BE2C (cell line): ENCODE results near the gene CCDC175.

Experiments used
- DNase-seq: peaks from one replicate; pipeline ENCODE4 v3.0.0-alpha.2; 2020
- H3K27me3 ChIP-seq: fragments of 250-450 bp; sonication (Bioruptor Pico); 2 replicates; pipeline ENCODE4 v1.5.1; 2020; ENCODE audit warnings: mild to moderate bottlenecking
- H3K36me3 ChIP-seq: fragments of 250-450 bp; sonication (Bioruptor Pico); 2 replicates; pipeline ENCODE4 v1.5.1; 2020; ENCODE audit warnings: mild to moderate bottlenecking
- H3K4me1 ChIP-seq: fragments of 250-450 bp; sonication (Bioruptor Pico); 2 replicates; pipeline ENCODE4 v1.5.1; 2020
- H3K4me3 ChIP-seq: 2 replicates; pipeline ENCODE4 v1.5.1; 2011; ENCODE audit warnings: low read depth, low read length
- H3K9me3 ChIP-seq: fragments of 250-450 bp; sonication (Bioruptor Pico); 2 replicates; pipeline ENCODE4 v1.5.1; 2020
- TF ChIP-seq, protein P1 (sequence below): IDR thresholded peaks from 2 replicates; pipeline ENCODE4 v1.5.1; 2012; ENCODE audit warnings: mild to moderate bottlenecking, low read depth, low read length

The CCDC175 gene

DNA sequence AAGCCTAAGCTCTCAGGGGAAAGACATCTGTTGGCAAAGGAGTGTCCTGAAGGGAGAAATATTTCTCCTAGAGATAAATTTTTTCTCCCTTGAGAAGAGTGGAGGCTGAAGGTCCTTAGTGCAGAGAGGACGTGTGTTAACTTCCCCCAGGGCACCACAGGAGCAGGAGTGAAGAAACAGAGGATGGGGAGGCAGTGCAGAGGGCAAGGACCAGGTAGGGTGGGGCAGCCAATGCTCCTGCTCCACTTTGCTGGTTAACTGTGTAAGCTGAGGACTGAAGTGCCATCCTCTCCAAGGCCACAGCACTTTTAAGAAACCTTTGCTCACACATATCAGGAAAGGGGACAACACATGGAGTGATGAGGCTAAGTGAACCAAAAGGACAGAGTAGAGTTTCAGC, 96.4 kb downstream of the CCDC175 start:
- Histone ChIP-seq H3K4me1 (no peaks in the 10 kb centered on the region; the same call in 1 of the 2 replicates), H3K4me3 (no peak overlapping the region), H3K27me3 (no peaks in the 10 kb centered on the region), H3K36me3 (peaks cover 15% of the 10 kb centered on the region), H3K9me3 (no peaks in the 10 kb centered on the region)
- TF ChIP-seq, protein P1, sequence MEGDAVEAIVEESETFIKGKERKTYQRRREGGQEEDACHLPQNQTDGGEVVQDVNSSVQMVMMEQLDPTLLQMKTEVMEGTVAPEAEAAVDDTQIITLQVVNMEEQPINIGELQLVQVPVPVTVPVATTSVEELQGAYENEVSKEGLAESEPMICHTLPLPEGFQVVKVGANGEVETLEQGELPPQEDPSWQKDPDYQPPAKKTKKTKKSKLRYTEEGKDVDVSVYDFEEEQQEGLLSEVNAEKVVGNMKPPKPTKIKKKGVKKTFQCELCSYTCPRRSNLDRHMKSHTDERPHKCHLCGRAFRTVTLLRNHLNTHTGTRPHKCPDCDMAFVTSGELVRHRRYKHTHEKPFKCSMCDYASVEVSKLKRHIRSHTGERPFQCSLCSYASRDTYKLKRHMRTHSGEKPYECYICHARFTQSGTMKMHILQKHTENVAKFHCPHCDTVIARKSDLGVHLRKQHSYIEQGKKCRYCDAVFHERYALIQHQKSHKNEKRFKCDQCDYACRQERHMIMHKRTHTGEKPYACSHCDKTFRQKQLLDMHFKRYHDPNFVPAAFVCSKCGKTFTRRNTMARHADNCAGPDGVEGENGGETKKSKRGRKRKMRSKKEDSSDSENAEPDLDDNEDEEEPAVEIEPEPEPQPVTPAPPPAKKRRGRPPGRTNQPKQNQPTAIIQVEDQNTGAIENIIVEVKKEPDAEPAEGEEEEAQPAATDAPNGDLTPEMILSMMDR, result no peak
- DNase-seq, result no peak

DNA sequence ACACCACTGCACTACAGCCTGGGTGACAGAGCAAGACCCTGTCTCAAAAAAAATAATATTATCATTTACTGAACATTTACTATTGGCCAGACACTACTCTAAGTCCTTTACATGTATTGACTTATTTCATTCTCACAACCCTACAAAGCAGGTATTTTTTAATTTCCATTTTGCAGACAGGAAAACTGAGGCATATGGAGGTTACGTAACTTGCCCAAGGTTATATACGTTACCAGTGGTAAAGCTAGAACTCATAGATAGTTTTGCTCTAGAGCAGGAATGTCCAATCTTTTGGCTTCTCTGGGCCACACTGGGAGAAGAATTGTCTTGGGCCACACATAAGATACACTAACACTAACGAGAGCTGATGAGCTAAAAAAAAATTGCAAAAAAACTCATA, 98.1 kb downstream of the CCDC175 start:
- TF ChIP-seq, protein P1, result no peak
- Histone ChIP-seq H3K4me1 (no peaks in the 10 kb centered on the region; the same call in 1 of the 2 replicates), H3K27me3 (no peaks in the 10 kb centered on the region), H3K4me3 (no peak overlapping the region), H3K9me3 (no peaks in the 10 kb centered on the region), H3K36me3 (peaks cover 25% of the 10 kb centered on the region)
- DNase-seq, result no peak

DNA sequence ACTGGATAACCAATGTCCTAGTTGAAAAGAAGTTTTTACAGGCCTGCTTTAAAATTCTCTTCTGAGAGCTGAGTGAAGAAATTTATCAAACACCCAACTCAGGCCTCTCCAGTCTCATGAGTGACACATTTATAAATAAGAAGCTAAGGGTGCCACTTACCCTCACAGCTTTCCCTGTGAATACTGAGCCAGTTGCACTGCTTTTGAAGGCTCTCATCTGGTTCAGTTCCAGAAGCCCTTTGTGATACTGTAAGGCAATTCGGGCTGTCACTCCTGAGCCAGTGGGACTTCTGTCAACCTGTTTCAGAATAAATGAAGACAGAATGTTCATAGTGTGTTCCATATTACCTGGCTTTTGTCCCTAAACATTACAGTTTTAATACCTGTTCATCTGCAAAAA, 100.9 kb downstream of the CCDC175 start:
- H3K4me3 ChIP-seq, result no peak overlapping the region
- H3K27me3 ChIP-seq, result no peaks in the 10 kb centered on the region
- H3K4me1 ChIP-seq, result no peaks in the 10 kb centered on the region
- peaks cover 25% of the 10 kb centered on the region for H3K36me3 ChIP-seq
- DNase-seq, result no peak
- H3K9me3 ChIP-seq, result no peaks in the 10 kb centered on the region
- TF ChIP-seq, protein P1, result no peak

DNA sequence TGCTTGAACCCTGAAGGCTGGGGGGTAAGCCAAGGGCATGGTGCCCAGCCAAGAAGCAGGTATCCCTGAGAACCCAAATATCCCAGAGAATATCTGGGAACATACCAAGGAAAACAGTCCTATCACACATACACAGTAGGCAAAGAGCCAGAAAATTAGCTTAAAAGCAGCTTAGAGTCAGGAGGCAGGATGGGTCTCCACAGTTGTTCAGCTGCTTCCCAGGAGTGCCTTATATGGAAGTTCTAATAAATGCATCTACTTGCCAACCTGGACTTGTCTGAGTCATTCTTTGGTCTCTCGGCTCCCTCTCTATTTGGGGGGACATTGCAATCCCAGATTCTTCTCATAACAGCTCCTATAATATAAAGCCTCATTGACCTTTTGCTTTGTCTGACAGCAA, 102.4 kb downstream of the CCDC175 start:
- Histone ChIP-seq H3K27me3 (no peaks in the 10 kb centered on the region), H3K9me3 (no peaks in the 10 kb centered on the region), H3K4me3 (no peak overlapping the region), H3K36me3 (peaks cover 30% of the 10 kb centered on the region), H3K4me1 (no peaks in the 10 kb centered on the region)
- TF ChIP-seq, protein P1, result no peak
- DNase-seq, result no peak

DNA sequence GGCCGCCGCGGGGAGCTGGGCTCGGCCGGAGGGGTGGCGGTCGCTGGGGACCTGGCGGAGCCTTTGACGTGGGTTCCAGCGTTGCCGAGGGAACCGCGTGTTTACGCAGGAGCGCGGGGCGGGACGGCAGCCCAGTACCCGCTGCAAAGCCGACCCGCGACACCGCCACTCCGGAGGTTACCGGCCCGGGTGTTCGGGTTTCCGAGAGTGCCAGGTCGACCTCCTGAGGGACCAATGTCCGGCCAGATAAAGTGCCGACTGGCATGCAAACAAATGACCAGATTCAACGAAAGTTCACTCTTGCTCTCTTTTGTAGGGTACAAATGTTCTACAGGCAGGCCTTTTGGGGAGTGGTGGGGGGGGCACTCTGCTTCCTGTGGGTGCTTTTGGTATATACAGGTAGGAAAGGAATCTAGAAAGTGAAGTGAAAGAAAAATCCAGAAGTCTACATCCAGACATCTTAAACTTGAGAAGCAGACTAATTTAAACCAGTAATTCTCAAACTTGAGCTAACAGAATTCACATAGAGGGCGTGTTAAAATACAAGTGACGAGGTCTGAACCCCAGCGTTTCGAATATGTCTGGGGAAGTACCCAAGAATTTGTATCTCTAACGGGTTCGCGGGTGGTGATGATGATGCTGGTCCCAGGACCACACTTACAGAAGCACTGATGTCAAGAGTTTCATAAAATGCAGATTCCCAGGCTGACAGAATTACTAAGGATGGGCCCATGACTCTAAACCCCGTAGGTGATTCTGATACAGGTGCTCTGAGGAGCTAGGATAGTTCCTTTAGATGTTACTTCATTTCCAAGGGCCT, 111.1 kb downstream of the CCDC175 start, which contains the start of gene GPR135:
TSS of gene GPR135 (minus strand) at position 65 of the 820 bp plus-strand sequence. CDS start 154 bp downstream, outside the sequence.
- H3K9me3 ChIP-seq, result no peaks in the 10 kb centered on the region
- peak within 1 kb of the TSS; percentile 73 for H3K4me3 ChIP-seq
- no peak for DNase-seq
- H3K36me3 ChIP-seq, result peaks cover 5% of the 10 kb centered on the region
- TF ChIP-seq, protein P1, result no peak
- no peaks in the 10 kb centered on the region for H3K27me3 ChIP-seq
- H3K4me1 ChIP-seq, result no peaks in the 10 kb centered on the region; the same call in 1 of the 2 replicates

DNA sequence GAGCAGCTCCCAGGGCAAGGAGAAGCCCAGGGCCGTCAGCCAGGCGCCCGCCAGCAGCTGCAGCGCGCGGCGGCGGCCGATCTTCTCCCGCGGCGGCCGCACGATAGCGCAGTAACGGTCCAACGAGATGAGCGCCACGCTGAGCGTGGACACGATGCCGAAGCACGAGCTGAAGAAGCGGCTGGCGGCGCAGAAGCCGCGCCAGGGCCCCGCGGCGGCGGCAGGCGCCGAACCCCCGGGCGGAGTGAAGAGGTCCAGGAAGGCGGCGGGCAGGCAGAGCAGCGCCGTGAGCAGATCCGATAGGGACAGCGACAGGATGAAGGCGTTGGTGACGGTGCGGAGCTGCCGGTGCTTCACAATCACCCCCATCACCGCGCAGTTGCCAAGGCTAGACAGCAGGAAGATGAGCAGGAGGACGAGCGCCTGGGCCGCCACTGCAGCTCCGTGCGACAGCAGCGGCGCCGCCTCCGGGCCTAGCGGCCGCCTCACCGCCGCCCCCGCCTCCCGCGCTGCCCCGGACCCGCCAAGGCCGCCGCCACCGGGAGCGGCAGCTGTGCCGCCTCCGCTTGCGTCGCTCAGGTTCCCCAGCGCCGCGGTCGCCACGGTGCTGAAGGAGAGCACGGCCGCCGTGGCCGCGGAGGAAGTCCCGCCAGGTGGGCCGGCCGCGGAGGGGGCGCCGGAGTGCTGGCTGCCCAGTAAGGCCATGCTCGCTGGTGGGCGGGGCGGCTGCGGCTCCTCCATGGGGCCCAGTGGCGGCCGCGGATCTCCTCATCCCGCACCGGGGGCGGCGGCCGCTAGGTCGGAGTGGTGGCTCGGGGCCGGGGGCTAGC, 111.9 kb downstream of the CCDC175 start:
- no peaks in the 10 kb centered on the region; the same call in 1 of the 2 replicates for H3K4me1 ChIP-seq
- TF ChIP-seq, protein P1, result no peak
- H3K36me3 ChIP-seq, result no peaks in the 10 kb centered on the region
- H3K27me3 ChIP-seq, result no peaks in the 10 kb centered on the region
- H3K9me3 ChIP-seq, result no peaks in the 10 kb centered on the region
- peak overlapping the region; percentile 73 for H3K4me3 ChIP-seq
- peak; percentile 78 for DNase-seq
